Cortex of kidney (tissue), 1 donor: Measurements from ENCODE around the gene TMEM135.

Experiments used
- DNase-seq: peaks from one replicate; lab custom pipeline; 2025; lab: John Stamatoyannopoulos, UW

TMEM135 gene

DNA sequence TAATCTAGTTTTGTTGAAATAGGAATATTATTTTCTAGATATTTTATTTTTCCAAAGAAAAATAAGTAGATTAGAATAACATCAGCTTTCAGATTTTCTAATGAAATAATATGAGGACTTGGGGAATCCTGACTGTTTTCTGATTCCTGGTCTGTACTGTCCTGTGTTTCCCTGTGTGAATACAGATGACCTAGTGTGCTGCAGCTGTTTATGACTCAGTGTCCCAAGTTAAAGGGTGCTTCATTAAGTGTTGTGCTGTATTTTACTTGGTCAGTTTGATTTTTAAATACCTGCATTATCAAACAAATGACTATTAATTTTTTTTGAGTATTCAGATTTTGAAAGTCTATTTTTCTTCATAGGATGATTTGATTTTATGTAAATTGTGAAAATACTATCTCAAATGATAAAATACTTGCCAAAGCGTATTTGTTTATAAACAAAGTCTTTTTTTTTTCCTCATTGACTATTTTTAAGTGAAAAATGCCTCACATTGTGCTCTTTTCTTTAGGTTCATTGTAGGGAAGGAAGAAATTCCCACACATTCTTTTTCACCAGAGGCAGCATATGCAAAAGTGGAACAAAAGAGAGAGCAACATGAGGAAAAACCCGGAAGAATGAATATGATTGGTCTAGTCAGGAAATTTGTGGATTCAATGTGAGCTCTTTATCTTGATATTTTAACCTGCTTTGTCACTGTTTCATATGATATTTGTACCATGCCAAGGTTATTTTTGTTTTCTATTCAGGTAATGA, 264.2 kb downstream of the TMEM135 start:
- DNase-seq, result no peak

DNA sequence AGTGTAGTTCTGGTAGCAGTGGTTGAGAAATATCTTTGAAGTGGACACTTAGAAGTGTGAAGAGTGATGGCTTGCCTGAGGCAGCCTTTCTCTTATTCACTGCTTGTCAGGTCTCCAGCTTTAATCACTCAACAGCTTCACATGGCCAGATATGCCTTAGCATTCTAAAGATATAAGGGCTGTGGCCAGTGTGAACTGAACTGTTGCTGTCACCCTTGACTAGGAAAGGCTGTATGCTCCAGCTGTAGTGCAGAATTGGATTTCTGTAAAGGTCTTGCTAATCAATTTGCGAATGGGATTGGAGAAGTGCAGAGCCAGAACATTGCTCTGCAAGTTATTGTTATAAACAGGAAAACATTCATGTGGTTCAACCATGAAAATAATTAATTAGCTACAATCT, 266.7 kb downstream of the TMEM135 start:
- no peak for DNase-seq

DNA sequence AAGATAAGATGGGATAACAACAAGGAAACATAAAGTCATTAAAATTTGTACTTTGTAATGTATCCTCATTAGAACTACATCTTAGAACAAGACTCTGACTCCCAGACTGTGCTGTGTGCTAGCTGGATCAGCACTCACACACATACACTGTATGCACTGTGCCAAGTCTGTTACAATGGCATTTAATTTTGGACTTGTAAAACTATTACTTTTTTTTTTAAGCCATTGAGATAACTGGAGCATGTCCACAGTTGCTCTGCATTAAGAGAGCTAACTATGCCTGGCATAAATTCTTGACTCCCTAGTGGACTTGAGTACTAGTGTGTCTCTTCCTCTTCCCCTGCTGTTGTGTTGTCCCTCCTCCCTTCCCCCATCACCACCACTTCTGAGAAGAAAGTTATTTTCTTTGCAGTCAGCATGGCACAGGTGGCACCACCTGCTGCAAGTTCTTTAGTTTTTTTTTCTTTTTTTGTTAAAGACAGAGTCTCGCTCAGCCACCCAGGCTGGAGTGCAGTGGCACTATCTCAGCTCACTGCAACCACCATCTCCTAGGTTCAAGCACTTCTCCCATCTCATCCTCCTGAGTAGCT, 268.6 kb downstream of the TMEM135 start:
- DNase-seq, result no peak

DNA sequence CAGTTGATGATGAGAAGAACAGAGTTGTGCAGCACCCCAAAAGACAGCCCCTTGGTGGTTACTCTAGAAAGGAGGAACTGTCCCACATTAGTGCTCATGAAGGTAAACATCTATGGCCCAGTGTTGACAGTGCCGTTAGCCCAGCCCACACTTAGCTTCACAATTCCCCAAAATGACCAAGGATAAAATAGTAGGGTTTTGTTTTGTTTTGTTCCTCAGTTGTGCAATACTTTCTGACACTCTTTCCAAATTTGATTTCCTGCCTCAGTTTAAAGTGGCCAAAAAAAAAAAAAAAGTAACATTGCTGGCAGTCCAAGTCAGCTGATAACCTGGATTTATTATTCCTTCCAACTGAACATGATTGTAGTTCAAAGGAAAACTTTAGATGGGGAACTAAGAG, 269.4 kb downstream of the TMEM135 start:
- DNase-seq, result no peak

DNA sequence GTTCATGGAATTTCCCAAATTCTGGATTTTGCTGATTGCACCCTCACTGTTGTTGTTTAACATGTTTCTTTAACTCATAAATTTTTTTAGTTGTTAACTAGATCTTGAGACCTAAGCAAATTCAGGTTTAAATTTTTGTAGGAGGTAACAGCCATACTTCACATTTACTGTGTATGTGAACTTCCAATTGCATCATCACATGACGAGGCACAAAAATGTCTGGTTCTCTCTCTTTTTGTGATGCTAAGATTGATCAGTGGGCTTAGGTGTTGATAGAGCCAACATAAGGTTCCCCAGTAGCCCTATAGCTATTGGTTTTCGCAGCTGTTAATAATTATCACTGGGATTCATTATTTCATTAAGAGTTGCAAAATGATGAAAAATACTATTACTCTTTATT, 277.5 kb downstream of the TMEM135 start:
- DNase-seq, result no peak

DNA sequence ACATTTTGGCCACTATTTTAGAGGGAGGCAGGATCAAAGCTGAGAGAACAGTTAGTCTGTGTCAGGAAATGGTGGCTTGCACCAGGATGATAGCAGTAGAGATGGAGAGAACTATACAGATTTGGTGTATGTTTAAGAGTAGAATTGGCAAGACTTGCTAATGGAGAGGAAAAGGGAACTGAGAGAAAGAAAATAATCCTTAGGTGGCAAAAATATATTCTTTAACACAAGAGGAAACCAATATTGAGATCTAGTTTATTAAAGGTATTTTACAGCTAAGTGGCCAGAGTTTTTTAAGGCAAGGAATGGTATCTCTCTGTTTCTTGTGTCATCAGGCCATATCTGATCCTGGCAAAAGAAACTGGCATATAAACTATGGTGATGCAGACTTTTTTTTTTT, 278.8 kb downstream of the TMEM135 start:
- DNase-seq, result no peak

DNA sequence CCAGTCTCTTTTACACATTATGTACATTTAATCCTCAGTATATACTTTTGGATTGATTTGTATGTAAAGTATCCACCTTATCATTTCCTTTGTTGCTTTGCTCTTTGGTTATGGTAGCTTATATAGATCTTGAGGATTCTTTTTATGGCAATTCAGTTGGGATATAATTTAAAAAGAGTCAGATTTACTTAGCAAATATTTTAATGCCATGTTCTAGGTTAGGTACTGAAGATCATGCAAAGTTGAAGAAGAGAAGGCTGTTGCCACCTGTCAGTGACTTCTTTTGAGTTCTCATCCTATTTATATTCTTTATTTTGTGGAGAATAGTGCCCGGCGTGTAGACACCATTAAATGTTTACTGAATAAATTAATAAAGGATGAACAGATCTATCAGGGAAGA, 279.7 kb downstream of the TMEM135 start:
- no peak for DNase-seq

DNA sequence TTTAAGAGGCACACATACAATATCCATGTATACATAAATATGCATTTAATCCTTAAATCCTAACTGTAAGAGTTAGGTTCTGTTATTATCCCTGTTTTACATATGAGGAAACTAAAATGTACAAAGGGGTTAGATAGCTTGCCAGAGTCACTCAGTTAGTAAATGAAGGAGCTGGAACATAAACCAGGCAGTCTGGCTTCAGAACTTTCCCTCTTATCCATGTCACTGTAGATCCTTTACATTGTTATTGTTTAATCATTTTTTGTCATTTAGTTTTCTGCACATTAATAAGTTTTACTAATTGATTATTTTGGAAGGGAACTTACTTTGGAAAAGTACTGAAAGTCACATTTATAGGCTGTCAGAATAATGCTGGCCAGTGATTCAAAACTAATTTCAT, 282.4 kb downstream of the TMEM135 start:
- DNase-seq, result no peak

DNA sequence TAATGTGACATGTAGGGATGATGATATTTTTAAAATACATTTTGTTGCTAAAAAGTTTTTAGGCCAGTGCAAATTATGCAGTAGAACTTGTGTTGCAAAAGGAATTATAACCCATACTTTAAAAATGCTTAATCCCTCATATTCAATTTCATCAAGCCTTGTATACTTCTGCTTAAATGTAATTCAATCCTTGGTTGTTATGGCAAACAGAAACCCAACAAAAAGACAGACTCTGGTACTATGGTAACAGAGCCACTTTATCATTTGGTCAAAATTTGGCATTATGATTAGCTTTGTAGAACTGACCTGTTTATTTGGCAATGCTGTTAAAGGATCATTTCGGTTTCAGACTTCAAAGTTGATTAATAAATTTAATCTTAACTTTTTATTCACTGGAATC, 284.8 kb downstream of the TMEM135 start:
- no peak for DNase-seq

DNA sequence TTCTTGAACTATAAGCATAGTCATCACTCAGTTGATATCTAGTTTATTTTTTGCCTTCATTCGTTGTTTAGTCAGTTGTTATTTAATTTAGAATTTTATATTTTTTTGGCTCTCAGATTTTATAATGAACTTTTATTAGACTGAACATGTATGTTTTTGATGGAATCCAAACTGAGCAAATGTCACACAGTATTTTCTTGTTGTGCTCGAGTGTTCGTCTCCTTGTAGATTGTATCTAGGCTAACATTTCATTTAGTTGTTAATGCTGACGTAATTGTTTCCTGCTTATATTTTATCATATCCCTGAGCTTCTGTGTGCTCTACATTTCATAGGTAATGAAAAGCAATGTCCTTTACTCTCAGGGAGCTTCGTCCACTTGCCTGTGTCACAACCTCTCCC, 286.2 kb downstream of the TMEM135 start:
- no peak for DNase-seq

DNA sequence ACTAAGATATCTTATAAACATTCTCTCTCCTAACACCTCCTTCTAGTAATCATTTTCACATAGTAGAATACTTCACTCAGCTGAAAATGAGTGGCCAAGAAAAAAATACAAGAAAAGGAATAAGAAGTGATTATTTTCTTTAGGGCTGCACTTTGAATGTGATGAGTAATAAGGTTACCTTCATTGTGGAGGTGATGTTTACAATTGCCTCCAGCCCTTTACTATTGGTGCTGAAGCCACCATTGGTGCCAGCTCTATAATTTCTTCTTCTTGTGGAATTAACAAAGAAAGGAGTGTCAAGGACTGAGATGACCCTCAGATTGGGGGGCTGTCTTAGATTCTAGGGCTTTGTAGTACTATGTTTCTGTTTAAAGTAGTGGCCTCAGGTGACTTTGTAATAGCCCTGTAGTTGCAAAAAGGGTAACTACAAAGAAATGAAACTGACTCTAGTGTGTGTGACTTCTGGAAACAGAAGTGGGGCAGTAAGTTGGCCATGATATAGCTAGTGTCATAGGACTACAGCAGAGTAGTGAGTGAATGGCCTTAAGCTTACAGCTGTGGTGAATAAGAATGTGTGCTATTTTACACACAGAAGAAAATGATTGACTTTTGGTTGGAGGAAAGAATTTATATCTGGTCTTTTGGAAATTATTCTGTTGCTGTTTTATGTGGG, 287.2 kb downstream of the TMEM135 start:
- no peak for DNase-seq

DNA sequence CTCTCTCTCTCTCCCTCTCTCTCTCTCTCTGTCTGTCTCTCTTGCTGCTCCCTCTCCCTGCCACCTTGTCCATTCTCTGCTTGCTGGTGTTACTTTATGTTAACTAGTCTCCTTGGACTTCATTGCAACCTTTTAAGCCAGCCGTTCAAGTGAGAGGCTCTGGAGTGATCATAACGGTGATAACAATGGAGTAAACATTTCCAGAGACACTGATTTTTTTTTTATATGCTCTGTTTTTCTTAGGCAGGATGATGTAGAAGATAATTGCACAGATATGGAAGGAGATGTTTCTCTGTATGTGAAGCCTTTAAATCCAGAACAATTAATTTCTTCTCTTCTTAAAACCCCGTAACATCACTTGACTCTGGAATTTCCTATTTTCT, 287.7 kb downstream of the TMEM135 start:
- DNase-seq, result no peak

DNA sequence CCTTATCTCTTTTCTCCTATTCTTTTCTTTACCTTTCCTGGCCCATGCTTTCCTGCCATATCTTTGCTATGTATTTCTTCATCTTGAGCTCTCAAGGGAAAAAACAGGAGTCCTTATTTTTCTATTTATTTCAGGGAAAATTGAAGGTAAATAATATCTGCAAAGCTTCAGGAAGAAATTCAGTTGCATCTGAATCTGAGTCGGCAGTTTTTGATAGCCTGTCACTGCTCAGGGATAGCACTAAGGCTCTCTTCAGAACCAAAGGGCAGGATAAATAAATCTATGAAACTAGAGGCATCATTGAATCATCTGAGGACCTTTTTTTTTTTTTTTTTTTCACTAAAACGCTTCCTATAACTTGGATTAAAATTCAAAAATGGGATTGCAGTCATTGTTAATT, 288.9 kb downstream of the TMEM135 start:
- no peak for DNase-seq

DNA sequence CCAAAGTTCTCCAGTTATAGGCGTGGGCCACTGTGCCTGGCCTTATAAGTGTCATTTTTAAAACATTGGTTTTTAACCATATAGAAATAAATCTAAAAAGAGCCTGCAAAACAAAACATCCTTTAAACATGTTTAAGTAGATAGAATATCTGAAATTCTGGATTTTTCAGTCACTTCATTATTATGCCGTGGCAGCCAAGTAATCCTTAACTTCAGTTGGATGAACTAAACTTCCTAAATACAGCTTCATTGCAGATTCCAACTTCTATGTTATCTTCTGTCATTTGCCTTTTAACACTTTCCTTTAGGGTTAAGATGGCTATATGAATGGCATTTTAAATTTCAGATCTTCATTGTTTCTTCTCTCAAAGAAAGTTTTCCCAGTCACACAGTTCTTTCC, 291.4 kb downstream of the TMEM135 start:
- DNase-seq, result no peak

DNA sequence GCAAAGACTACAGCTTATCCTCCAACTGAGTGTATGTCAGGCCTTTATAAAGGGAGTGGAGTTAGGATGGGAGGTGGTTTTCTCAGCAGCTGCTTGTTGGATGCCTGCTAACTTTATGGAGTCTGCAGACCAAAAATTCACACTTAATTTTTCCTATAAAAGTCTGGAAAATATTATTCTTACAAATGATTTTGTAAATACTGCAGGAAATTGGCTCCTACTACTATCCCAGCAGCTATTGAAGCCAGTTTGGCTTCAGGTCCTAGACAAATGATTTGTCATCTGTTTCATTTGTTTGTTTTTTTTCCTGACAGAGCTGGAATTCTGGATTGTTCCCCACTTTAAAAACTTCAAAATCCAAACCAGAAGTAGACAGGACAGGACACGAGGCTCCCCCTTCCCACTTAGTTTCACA, 292.5 kb downstream of the TMEM135 start:
- DNase-seq, result no peak

DNA sequence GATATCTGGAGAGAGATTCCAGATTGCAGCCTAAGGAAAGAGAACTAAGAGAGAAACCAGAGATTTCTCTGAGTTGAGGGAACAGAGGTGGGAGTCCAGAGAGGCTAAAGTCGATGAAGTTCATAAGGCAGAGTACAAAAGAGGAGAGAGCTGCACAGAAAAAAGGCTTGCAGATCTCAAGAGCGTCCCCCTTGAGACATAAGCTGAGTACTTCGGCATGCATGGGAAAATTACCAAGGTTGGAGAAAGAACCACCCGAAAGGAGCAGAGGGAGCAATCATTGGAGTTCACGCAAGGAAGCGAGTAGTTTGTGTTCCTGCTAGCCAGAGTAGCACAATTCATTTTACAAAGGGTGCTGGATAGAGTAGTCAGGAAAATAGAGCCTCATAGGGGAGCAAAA, 293.5 kb downstream of the TMEM135 start:
- no peak for DNase-seq

DNA sequence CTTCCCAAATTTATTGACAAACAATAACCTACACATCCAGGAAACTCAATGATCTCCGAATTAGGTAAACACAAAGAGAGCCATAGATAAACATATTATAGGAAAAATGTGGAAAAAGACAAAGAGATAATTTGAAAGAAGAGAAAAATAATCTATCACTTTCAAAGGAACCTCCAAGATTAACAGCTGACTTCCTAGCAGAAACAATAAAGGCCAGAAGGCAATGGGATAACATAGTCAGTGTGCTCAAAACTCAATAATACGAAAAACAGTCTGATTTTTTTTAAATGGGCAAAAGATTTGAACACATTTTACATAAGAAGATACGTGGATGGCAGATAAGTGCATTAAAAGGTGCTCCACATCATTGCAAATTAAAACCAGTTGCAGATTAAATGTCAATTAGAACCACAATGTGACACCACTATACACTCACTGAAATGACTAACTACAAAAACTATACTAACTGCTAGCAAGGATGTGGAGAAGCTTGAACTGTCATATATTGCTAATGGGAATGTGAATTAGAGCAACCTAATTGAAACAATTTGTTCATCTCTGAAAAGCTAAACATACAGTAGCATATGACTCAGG, 300.4 kb downstream of the TMEM135 start:
- DNase-seq, result no peak

DNA sequence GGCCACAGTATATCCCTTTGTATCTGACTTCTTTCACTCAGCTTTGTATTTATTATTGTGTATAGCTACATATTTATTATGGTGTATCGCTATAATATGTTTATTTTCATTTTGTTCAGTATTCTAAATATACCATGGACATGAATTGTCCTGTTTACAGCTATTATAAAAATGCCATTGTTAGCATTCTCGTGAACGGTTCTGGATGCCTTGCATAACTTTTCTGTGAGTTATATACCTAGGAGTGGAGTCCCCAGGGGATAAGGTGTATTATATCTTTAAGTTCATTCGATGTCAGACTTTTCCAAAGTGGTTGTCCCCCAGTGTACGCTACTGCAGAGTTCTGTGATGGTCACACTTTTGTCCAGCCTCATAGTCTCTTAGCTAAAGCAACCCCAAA, 301.7 kb downstream of the TMEM135 start:
- DNase-seq, result no peak

DNA sequence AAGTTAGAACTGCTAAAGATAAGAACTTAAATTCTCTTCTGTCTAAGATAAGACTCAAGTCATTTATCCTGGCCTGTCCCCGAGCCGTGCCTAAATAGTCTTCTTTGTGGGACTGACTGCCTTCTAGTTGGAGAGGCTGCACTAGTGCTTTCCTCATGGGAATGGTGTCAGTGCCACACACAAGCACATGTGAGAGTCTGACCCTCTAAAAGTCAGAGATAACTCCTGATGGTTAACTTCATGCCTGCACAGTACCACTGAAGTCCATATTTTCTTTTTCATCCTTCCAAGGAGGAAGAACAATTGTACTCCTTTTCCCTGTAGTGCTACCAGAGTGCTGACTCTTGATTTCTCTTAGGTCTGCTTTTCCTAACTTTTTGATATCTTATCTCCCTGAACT, 309.7 kb downstream of the TMEM135 start:
- no peak for DNase-seq

DNA sequence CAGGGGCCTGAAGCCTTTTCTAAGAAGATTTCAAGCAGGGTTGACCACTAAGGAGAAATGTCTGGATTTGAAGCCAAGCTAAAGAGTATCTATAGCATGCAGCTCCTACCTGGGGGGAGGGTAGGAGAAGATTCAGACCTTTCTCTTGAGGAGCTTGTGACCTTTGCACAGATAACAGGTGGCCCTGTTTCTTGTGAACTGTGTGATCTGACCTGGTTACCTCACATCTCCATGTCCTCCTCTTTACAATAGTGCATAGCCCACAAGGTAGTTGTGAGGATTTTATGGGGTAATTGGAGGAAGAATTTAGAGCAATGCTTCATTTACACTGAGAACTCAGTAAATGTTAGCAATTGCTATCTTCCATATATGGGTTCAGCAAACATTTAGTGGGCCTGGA, 310.1 kb downstream of the TMEM135 start:
- DNase-seq, result no peak

DNA sequence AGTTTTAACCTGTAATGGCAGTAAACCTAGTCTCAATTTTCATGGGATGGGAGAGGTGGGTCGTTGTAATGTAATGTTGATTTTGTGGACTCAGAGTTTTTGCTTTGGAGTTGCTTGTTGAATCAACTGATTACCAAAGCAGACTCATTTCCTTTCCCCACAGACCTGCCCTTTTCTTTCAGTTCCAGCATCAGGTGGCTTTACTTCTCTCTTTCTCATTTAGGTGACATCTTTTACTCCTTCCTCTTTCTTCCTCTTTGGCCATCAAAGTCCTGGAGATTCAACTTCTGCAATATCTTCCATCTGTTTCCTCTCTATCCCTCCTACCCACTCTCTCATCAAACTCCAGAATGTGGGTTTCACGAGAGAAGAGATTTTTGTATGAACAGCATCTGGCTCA, 313.9 kb downstream of the TMEM135 start:
- no peak for DNase-seq

DNA sequence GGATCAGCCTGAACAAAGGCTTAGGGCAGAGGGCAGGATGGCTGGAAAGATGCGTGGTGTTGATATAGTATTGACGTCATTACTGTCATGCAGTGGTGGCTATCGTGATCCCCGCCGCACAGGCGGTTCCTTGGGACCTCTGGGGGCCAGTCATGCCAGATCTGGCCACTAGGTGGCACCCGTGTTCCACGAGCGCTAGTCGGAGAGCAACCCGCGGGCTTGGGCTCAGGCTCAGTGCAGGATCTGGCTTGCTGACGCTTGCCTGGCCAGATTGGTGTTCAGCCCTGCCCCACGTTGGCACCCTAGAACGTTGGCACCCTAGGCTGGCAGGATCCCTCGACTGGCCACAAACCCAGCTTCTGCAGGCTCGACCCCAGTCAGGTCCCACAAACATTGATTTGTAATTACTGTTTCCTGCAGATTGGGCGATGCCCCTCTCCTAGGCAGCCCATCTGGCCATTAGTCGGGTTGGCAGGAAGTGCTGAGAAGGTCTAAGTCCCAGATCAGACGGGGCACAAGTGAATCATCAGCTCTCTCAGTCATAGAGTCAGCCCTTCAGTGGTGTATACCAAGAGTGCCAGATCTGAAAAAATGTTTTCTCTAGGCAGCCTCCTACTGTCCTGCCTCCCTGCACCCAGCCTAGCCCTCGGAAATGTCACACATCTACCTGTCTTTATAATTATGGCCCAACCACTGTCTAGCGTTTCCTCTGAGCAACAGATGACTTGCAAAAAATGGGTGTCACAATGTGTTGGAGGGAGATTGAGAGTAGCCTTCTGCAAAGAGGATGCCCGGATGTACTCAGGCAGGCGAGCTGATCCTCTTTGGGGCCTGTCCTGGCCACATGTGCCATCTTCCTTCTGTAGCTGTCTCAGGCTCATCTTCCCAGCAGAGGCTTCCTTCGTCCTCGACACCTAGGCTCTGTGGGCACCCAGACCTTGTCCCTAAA, 315.3 kb downstream of the TMEM135 start:
- DNase-seq, result no peak
